Measurements from ENCODE around the gene ABAT. TPM values are rescaled to one million over a fixed set of nuclear protein-coding genes. Genes with fewer than 3 reads are reported as not detected.

Gene ABAT
- total RNA-seq, 1 experiment from 2014 or later: 4.7 TPM

DNA sequence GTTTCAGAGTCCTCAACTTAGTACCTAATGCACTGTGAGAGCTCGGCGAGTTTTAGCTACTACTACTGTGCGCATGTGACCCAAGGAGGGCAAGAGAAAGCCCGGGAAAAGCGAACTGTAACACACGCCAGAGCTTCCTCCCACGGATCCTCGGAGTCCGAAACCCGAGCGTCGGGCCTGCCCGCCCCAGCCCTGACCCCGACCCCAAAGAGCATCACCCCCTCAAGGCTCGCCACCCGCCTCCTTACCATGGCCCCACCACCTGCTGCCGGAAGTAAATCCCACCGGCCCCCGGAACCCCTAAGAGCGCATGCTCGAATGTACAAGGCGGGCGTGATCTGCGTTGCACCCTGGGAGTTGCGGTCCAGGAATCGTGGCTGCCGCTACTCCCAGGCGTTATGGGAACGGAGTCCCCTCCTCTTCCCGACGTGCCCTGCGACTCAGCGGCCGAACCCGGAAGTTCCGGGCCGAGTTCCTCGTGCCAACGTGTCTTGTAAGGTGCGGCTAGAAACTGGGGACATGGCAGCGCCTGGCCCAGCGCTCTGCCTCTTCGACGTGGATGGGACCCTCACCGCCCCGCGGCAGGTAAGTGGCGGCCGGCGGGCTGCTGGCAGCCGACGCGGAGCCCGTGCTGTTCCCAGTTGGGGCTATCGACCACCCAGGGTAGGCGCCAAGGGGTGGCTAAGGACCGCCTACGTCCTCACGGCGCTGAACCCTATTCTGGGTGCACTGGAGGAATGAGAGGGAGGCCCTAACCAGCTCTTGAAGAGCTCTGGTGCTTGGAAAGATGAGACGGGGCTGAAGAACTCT, 123.2 kb downstream of the ABAT start, which contains the start of the genes PMM2 and TMEM186:
Gene PMM2, plus strand, starts transcription at position 476 of the 810 bp plus-strand sequence. Its CDS starts 44 bp downstream, at position 520.
Gene TMEM186, minus strand, starts transcription at position 276 of the 810 bp plus-strand sequence. Its CDS starts 25 bp downstream, at position 251.
- Histone ChIP-seq H3K79me2 (ENCODE audit: insufficient read depth, low read length) (peaks cover 75% of the 10 kb centered on the region), H4K20me1 (ENCODE audit: insufficient read depth) (peaks cover 4% of the 10 kb centered on the region; the same call in 1 of the 2 replicates), H3K4me1 (ENCODE audit: control insufficient read depth in 1 of 2, insufficient read depth in 2 of 2, low read length in 2 of 2) (peaks cover 12 to 24% of the 10 kb centered on the region in 2 experiments), H3K9me3 (ENCODE audit: control insufficient read depth in 1 of 2, insufficient read depth in 1 of 2, low read depth in 1 of 2, low read length in 2 of 2) (no peaks in the 10 kb centered on the region), H3K36me3 (ENCODE audit: control insufficient read depth in 1 of 2, insufficient read depth in 2 of 2, low read length in 2 of 2) (peaks cover 14 to 21% of the 10 kb centered on the region in 2 experiments), H3K9ac (ENCODE audit: low read length) (peak within 1 kb of the TSS; percentile 91), H2AFZ (ENCODE audit: low read depth, low read length, poor library complexity, severe bottlenecking) (no peak within 1 kb of the TSS), H3K9me2 (ENCODE audit: insufficient read depth) (no peaks in the 10 kb centered on the region), H3K4me3 (replicated peaks in 1 of 2; ENCODE audit: low read depth in 1 of 2, low read length in 2 of 2) (peak within 1 kb of the TSS; percentile 87 to 97), H3K27ac (ENCODE audit: low read depth, low read length) (peak within 1 kb of the TSS; percentile 74), H3K27me3 (ENCODE audit: insufficient read depth, low read length) (no peaks in the 10 kb centered on the region), H3K4me2 (ENCODE audit: low read length) (peak within 1 kb of the TSS; percentile 80)
- RAD21 ChIA-PET (ENCODE audit: low non-redundant PET in 1 of 2, low total read pairs in 2 of 2, uncharacterized antibody in 2 of 2, unreplicated experiment in 2 of 2): no interaction called here
- ATAC-seq: peak; percentile 96
- intact Hi-C loops (cut with micrococcal nuclease): no loop called here
- TF ChIP-seq SIN3A (IDR thresholded peaks at IDR 0.05; ENCODE audit: low read depth) (peak; percentile 100), TCF7L2 (IDR thresholded peaks at IDR 0.05; ENCODE audit: borderline replicate concordance, extremely low read depth, insufficient read depth, insufficient read length) (peak; percentile 35), ELF1 (IDR thresholded peaks at IDR 0.05; ENCODE audit: borderline replicate concordance, low read depth) (peak; percentile 99), CBX3 (IDR thresholded peaks at IDR 0.05; ENCODE audit: low read depth) (peak; percentile 82), JUND (IDR thresholded peaks at IDR 0.05) (no peak), POLR2AphosphoS5 (IDR thresholded peaks at IDR 0.05; ENCODE audit: low read depth, low read length) (peak; percentile 91), MAX (IDR thresholded peaks at IDR 0.05) (peak; percentile 100), SRF (IDR thresholded peaks at IDR 0.05; ENCODE audit: low read depth) (no peak), ATF3 (IDR thresholded peaks at IDR 0.05) (no peak), SP1 (IDR thresholded peaks at IDR 0.05; ENCODE audit: low read depth) (peak; percentile 81), YY1 (IDR thresholded peaks at IDR 0.05; ENCODE audit: extremely low read depth, insufficient replicate concordance, low read depth, low read length) (peak; percentile 66), EGR1 (IDR thresholded peaks at IDR 0.05; ENCODE audit: low read depth) (peak; percentile 38; the same call in 1 of the 2 replicates)
- TF ChIP-seq, protein P1, sequence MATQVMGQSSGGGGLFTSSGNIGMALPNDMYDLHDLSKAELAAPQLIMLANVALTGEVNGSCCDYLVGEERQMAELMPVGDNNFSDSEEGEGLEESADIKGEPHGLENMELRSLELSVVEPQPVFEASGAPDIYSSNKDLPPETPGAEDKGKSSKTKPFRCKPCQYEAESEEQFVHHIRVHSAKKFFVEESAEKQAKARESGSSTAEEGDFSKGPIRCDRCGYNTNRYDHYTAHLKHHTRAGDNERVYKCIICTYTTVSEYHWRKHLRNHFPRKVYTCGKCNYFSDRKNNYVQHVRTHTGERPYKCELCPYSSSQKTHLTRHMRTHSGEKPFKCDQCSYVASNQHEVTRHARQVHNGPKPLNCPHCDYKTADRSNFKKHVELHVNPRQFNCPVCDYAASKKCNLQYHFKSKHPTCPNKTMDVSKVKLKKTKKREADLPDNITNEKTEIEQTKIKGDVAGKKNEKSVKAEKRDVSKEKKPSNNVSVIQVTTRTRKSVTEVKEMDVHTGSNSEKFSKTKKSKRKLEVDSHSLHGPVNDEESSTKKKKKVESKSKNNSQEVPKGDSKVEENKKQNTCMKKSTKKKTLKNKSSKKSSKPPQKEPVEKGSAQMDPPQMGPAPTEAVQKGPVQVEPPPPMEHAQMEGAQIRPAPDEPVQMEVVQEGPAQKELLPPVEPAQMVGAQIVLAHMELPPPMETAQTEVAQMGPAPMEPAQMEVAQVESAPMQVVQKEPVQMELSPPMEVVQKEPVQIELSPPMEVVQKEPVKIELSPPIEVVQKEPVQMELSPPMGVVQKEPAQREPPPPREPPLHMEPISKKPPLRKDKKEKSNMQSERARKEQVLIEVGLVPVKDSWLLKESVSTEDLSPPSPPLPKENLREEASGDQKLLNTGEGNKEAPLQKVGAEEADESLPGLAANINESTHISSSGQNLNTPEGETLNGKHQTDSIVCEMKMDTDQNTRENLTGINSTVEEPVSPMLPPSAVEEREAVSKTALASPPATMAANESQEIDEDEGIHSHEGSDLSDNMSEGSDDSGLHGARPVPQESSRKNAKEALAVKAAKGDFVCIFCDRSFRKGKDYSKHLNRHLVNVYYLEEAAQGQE (IDR thresholded peaks at IDR 0.05; ENCODE audit: low read depth): no peak
- BruUV-seq (replicated peaks): no TSS peak
- CTCF ChIA-PET: no interaction called here
- DNase-seq (ENCODE audit: low read depth, low spot score): peak; percentile 88
- POLR2A ChIA-PET: no interaction called here
